GM12875 (cell line): Measurements from ENCODE around the gene LNX2.

Experiments used
- H3K4me3 ChIP-seq: one replicate; pipeline ENCODE4 v1.5.1; 2011; ENCODE audit warnings: low read depth, low read length, control low read depth
- CTCF ChIP-seq: IDR thresholded peaks from 2 replicates; pipeline ENCODE4 v1.5.1; 2011; ENCODE audit warnings: low read depth, mild to moderate bottlenecking, control low read depth, inconsistent platforms, low read length, moderate library complexity, borderline replicate concordance; ENCODE audit not compliant: insufficient read depth

LNX2 gene

GRCh38 chr13:27622881-27623280 lies 2.6 kb upstream of the LNX2 start:
- H3K4me3 ChIP-seq = peak overlapping the region; percentile 87
- no peak for TF ChIP-seq CTCF

GRCh38 chr13:27622102-27622820 lies 1.9 kb upstream of the LNX2 start:
- peak overlapping the region; percentile 87 for H3K4me3 ChIP-seq
- no peak for TF ChIP-seq CTCF

- H3K4me3 ChIP-seq = peak within 1 kb of the TSS; percentile 87
- TF ChIP-seq CTCF = no peak
These were observed 1.2 kb upstream of the LNX2 start, which contains the start of gene POLR1D for GRCh38 chr13:27621366-27622101. Gene POLR1D, plus strand, starts transcription at chr13:27621892. Its CDS starts 92 bp downstream, at chr13:27621984.

- peak overlapping the region; percentile 87 for H3K4me3 ChIP-seq
- no peak for TF ChIP-seq CTCF
These were observed 712 bp upstream of the LNX2 start for GRCh38 chr13:27621116-27621365.

GRCh38 chr13:27619728-27620376 lies 477 bp downstream of the LNX2 start:
- H3K4me3 ChIP-seq = peak overlapping the region; percentile 79
- peak; percentile 40 for TF ChIP-seq CTCF

- peak overlapping the region; percentile 79 for H3K4me3 ChIP-seq
- no peak for TF ChIP-seq CTCF
These were observed 1.1 kb downstream of the LNX2 start for GRCh38 chr13:27619093-27619727.
